ENCODE measurements around the gene MYZAP. TPM values are rescaled to one million over a fixed set of nuclear protein-coding genes. Genes with fewer than 3 reads are reported as not detected.

MYZAP gene
- total RNA-seq, 1 donor from 2014 or later, result 0.28 TPM

GRCh38 chr15:57656434-57656833 lies 64.7 kb downstream of the MYZAP start:
- peaks cover 3% of the 10 kb centered on the region for H3K27me3 Mint-ChIP-seq (ENCODE audit: low read depth)
- H3K4me1 Mint-ChIP-seq, result peaks cover 9% of the 10 kb centered on the region
- no peak overlapping the region for H3K27ac Mint-ChIP-seq (ENCODE audit: unreplicated experiment)
- DNase-seq (ENCODE audit: low read depth, low spot score), result no peak
- H3K36me3 Mint-ChIP-seq (ENCODE audit: low read depth), result no peaks in the 10 kb centered on the region
- TF ChIP-seq CTCF (conservative IDR thresholded peaks at IDR 0.05), result no peak
- H3K9me3 Mint-ChIP-seq, result no peaks in the 10 kb centered on the region
- no peak overlapping the region for H3K4me3 Mint-ChIP-seq

GRCh38 chr15:57657619-57658018 lies 65.9 kb downstream of the MYZAP start:
- Mint-ChIP-seq H3K9me3 (no peaks in the 10 kb centered on the region), H3K4me1 (peaks cover 3% of the 10 kb centered on the region), H3K36me3 (ENCODE audit: low read depth) (no peaks in the 10 kb centered on the region), H3K27me3 (ENCODE audit: low read depth) (peaks cover 3% of the 10 kb centered on the region), H3K27ac (ENCODE audit: unreplicated experiment) (no peak overlapping the region), H3K4me3 (no peak overlapping the region)
- DNase-seq (ENCODE audit: low read depth, low spot score), result no peak
- no peak for TF ChIP-seq CTCF (conservative IDR thresholded peaks at IDR 0.05)

- H3K36me3 Mint-ChIP-seq (ENCODE audit: low read depth), result no peaks in the 10 kb centered on the region
- H3K27me3 Mint-ChIP-seq (ENCODE audit: low read depth), result peaks cover 3% of the 10 kb centered on the region
- no peaks in the 10 kb centered on the region for H3K9me3 Mint-ChIP-seq
These were observed 70.5 kb downstream of the MYZAP start for GRCh38 chr15:57662091-57662744.

GRCh38 chr15:57662802-57663201 lies 71.1 kb downstream of the MYZAP start:
- H3K27ac Mint-ChIP-seq (ENCODE audit: unreplicated experiment), result no peak overlapping the region
- no peaks in the 10 kb centered on the region for H3K36me3 Mint-ChIP-seq (ENCODE audit: low read depth)
- TF ChIP-seq CTCF (conservative IDR thresholded peaks at IDR 0.05), result no peak
- H3K9me3 Mint-ChIP-seq, result no peaks in the 10 kb centered on the region
- no peak for DNase-seq (ENCODE audit: low read depth, low spot score)
- peaks cover 2% of the 10 kb centered on the region for H3K4me1 Mint-ChIP-seq
- no peak overlapping the region for H3K4me3 Mint-ChIP-seq
- H3K27me3 Mint-ChIP-seq (ENCODE audit: low read depth), result peaks cover 3% of the 10 kb centered on the region

More at GRCh38 chr15:57662091-57662744, 70.5 kb downstream of the MYZAP start:
- H3K27ac Mint-ChIP-seq (ENCODE audit: unreplicated experiment), result peak overlapping the region; percentile 63
- no peak for TF ChIP-seq CTCF (conservative IDR thresholded peaks at IDR 0.05)
- H3K4me1 Mint-ChIP-seq, result no peaks in the 10 kb centered on the region
- H3K4me3 Mint-ChIP-seq, result no peak overlapping the region
- DNase-seq (ENCODE audit: low read depth, low spot score), result no peak

GRCh38 chr15:57663262-57663661 lies 71.6 kb downstream of the MYZAP start:
- no peaks in the 10 kb centered on the region for H3K36me3 Mint-ChIP-seq (ENCODE audit: low read depth)
- no peak for TF ChIP-seq CTCF (conservative IDR thresholded peaks at IDR 0.05)
- no peaks in the 10 kb centered on the region for H3K9me3 Mint-ChIP-seq
- no peak for DNase-seq (ENCODE audit: low read depth, low spot score)
- no peak overlapping the region for H3K4me3 Mint-ChIP-seq
- H3K27me3 Mint-ChIP-seq (ENCODE audit: low read depth), result peaks cover 3% of the 10 kb centered on the region
- H3K4me1 Mint-ChIP-seq, result peaks cover 4% of the 10 kb centered on the region
- H3K27ac Mint-ChIP-seq (ENCODE audit: unreplicated experiment), result no peak overlapping the region

Measured in neural crest cell (in vitro differentiated cells).